ENCODE results near the gene OR52N2. TPM values are rescaled to one million over a fixed set of nuclear protein-coding genes. Genes with fewer than 3 reads are reported as not detected.

Gene OR52N2
- total RNA-seq, 1 donor: not detected

DNA sequence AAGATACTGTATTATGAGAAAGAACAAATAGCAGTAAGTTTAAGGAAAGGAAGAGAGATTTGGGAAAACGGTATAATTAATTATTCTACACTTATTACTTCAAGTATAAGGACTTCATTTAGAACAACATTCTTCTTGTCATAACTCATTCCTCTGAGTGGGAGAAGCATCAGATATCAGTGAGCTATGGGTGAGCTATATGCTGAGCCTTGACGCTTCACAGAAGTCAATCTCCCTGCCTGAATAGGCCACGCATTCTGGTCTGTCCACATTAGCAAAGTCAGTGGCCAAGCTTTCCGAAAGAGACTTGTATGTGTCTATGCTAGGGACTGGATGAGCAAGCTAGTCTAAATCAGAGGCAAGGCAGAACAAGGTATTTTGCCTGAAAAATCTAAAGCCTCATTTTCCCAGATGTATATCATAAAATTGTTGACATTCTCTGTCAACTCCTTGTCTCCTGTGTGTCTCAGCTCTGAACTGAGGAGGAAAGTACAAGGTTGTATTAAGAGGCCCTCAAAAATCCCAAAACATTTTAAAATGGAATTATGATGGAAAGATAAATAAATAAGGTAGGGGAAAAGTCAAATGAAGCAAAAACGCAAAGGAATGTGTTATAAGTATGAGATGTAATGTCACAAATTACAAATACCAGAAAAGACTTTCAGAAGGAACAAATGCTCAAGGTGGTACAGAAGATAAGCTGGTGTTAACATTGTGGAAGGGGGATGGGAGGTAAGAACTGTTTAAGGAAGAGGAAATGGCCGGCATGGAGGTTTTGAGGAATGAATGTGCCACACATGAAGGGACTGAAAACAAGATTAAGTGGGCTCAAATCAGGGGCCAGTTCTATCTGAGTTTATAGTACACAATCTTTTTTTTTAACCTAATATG is 1.4 kb downstream of the OR52N2 start:
- H3K4me2 ChIP-seq (ENCODE audit: insufficient read depth, low read length): no peak overlapping the region
- H2AFZ ChIP-seq (ENCODE audit: low read length): no peak overlapping the region
- no peak for DNase-seq (ENCODE audit: insufficient read length, low spot score, missing footprints)
- peaks cover 4% of the 10 kb centered on the region for H3K4me1 ChIP-seq (ENCODE audit: insufficient read depth, low read length)
- no peaks in the 10 kb centered on the region for H3K27me3 ChIP-seq (ENCODE audit: insufficient read depth, low read length)
- no peaks in the 10 kb centered on the region for H3K79me2 ChIP-seq (ENCODE audit: insufficient read depth, low read length)
- TF ChIP-seq CTCF (IDR thresholded peaks at IDR 0.05; ENCODE audit: extremely low read depth, low read depth, low read length): no peak
- H3K4me3 ChIP-seq (ENCODE audit: insufficient read depth, low read length): no peak overlapping the region
- H3K27ac ChIP-seq (ENCODE audit: low read depth, low read length): no peak overlapping the region
- no peaks in the 10 kb centered on the region for H3K9me3 ChIP-seq (ENCODE audit: low read depth, low read length)
- H4K20me1 ChIP-seq (ENCODE audit: insufficient read depth, low read length): no peaks in the 10 kb centered on the region
- no peaks in the 10 kb centered on the region for H3K36me3 ChIP-seq (ENCODE audit: insufficient read depth, low read length)

DNA sequence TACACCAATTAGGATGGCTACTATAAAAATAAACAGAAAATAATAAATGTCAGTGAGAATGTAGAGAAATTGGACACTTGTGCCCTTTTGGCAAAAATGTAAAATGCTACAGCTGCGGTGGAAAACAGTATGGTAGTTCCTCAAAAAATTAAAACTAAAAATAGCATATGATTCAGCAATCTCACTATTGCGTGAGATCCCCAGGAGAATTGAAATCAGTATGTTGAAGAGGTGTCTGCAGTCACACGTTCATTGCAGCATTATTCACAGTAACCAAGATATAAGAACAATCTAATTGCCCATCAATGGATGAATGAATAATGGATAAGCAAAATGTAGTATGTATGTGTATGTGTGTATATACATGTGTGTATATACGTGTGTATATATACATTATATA is 6.8 kb downstream of the OR52N2 start:
- Histone ChIP-seq H3K79me2 (ENCODE audit: insufficient read depth, low read length) (no peaks in the 10 kb centered on the region), H3K9me3 (ENCODE audit: low read depth, low read length) (no peaks in the 10 kb centered on the region), H3K4me1 (ENCODE audit: insufficient read depth, low read length) (no peaks in the 10 kb centered on the region), H3K27me3 (ENCODE audit: insufficient read depth, low read length) (no peaks in the 10 kb centered on the region), H3K36me3 (ENCODE audit: insufficient read depth, low read length) (no peaks in the 10 kb centered on the region), H3K4me2 (ENCODE audit: insufficient read depth, low read length) (no peak overlapping the region), H3K27ac (ENCODE audit: low read depth, low read length) (no peak overlapping the region), H2AFZ (ENCODE audit: low read length) (no peak overlapping the region), H4K20me1 (ENCODE audit: insufficient read depth, low read length) (no peaks in the 10 kb centered on the region), H3K4me3 (ENCODE audit: insufficient read depth, low read length) (no peak overlapping the region)
- no peak for TF ChIP-seq CTCF (IDR thresholded peaks at IDR 0.05; ENCODE audit: extremely low read depth, low read depth, low read length)
- no peak for DNase-seq (ENCODE audit: insufficient read length, low spot score, missing footprints)

DNA sequence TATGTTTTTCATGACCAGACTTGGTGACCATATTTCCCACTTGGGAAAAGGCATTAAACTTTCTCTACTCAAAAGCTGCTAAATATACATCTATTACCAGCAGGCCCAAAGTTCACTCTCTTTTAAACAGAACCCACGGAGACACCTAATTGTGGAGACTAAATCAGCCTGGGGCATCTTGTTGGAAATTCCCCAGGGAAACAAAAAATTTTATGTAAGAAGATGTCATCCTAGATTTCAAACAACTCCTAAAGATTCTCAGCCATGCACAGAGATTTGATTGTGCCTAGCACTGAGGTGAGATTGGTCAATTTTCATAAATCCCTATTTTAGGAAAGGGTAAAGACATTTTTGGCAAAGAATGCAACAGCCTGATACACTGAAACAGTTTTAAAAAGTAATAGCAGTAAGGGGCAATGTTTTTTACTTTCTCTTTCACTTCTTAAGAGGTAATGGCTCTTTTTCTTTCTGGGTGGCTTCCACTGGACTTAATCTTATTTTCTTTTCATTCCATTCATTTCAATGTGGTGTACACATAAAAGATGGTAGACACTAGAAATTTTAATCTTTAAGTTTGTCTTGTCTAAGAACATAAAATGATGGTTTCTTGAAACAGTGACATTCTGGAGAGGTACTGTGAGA is 9.6 kb downstream of the OR52N2 start:
- Histone ChIP-seq H3K4me3 (ENCODE audit: insufficient read depth, low read length) (peak overlapping the region; percentile 30), H3K4me2 (ENCODE audit: insufficient read depth, low read length) (peak overlapping the region; percentile 48), H3K27ac (ENCODE audit: low read depth, low read length) (no peak overlapping the region), H3K79me2 (ENCODE audit: insufficient read depth, low read length) (no peaks in the 10 kb centered on the region), H3K27me3 (ENCODE audit: insufficient read depth, low read length) (no peaks in the 10 kb centered on the region), H2AFZ (ENCODE audit: low read length) (peak overlapping the region; percentile 51), H4K20me1 (ENCODE audit: insufficient read depth, low read length) (no peaks in the 10 kb centered on the region), H3K36me3 (ENCODE audit: insufficient read depth, low read length) (no peaks in the 10 kb centered on the region), H3K4me1 (ENCODE audit: insufficient read depth, low read length) (no peaks in the 10 kb centered on the region), H3K9me3 (ENCODE audit: low read depth, low read length) (no peaks in the 10 kb centered on the region)
- DNase-seq (ENCODE audit: insufficient read length, low spot score, missing footprints): no peak
- TF ChIP-seq CTCF (IDR thresholded peaks at IDR 0.05; ENCODE audit: extremely low read depth, low read depth, low read length): no peak

DNA sequence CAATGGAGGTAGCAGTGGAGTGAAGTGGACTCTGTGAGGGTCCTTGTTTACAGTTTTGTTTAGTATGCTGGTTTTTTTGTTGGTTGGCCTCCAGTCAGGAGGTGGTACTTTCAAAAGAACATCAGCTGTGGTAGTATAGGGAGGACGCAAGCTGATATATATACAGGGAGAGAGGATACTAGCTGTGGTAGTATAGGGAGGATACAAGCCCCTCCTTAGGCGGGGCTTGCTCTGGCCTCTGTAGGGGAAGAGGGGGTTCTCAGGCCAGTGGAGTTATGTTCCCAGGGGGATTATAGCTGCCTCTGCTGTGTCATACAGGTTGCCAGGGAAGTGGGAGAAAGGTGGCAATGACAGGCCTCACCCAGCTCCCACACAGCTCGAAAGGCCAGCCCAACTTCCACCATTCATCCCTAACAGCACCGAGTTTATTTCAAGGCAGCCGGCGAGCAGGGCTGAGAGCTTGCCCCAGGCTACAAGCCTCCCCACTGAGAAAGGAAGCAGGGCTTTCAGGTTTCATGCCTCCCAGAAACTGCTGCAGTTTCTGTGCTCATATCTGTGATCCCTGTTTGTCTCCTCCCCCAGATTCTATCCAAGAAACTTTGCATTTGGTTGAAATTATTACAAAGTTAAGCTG is 22.6 kb downstream of the OR52N2 start:
- H3K27ac ChIP-seq (ENCODE audit: low read depth, low read length): no peak overlapping the region
- no peaks in the 10 kb centered on the region for H3K4me1 ChIP-seq (ENCODE audit: insufficient read depth, low read length)
- no peak for TF ChIP-seq CTCF (IDR thresholded peaks at IDR 0.05; ENCODE audit: extremely low read depth, low read depth, low read length)
- no peak overlapping the region for H2AFZ ChIP-seq (ENCODE audit: low read length)
- no peaks in the 10 kb centered on the region for H3K9me3 ChIP-seq (ENCODE audit: low read depth, low read length)
- H3K36me3 ChIP-seq (ENCODE audit: insufficient read depth, low read length): no peaks in the 10 kb centered on the region
- H3K27me3 ChIP-seq (ENCODE audit: insufficient read depth, low read length): no peaks in the 10 kb centered on the region
- DNase-seq (ENCODE audit: insufficient read length, low spot score, missing footprints): no peak
- no peaks in the 10 kb centered on the region for H4K20me1 ChIP-seq (ENCODE audit: insufficient read depth, low read length)
- no peaks in the 10 kb centered on the region for H3K79me2 ChIP-seq (ENCODE audit: insufficient read depth, low read length)
- no peak overlapping the region for H3K4me3 ChIP-seq (ENCODE audit: insufficient read depth, low read length)
- no peak overlapping the region for H3K4me2 ChIP-seq (ENCODE audit: insufficient read depth, low read length)
